ENCODE results near the gene TNFAIP2.
A peak's percentile ranks its signal among the peaks of the same experiment; 100 is the strongest.

Gene TNFAIP2

DNA sequence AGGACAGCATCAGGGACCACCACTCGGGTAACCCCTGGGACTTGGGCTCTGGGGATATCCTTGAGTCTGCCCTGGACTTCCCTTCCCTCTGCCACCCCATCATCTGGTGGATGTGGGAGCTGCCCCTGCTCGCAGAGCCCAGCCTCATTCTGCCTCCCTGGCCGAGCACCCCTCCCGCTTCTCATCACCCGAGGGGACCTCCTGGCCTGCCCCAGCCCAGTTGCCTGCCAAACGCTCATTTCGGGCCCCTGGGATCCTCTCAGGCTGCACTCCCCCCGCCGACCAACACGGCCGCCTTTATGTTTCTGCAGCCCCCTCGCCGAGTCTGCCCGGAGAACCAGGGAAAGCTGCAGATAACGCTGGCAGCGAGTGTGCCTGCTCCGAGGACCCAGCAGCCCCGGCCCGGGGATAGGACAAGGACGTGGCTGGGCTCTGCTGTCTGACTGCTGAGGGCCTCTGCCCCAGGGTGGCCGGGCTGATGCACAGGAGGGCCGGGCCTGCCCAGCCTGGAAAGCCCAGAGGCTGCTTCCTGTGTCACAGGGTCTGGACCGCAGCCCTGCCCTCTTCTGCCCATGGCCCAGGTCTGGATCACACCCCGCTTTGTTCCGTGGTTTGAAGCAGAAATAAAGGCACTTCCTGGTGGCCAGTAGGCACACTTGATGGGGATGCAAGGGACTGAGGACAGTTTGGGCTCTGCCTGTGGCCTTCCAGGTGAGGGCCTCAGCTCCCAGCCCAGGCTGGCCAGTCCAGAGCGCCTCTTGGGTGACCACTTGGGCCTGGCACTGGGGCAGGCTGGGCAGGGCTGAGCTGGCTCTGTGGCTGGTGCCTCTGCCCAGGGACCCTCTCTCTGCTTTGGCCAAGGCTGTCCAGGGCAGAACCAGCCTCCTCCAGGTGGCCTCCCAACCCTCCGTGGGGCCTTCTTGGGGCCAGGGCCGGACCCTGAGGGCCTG, 33.6 kb upstream of the TNFAIP2 start:
- Mint-ChIP-seq H3K27ac (no peak overlapping the region), H3K36me3 (no peaks in the 10 kb centered on the region), H3K4me3 (no peak overlapping the region), H3K4me1 (peaks cover 11% of the 10 kb centered on the region), H3K9me3 (no peaks in the 10 kb centered on the region)
- ATAC-seq (no peak), DNase-seq (ENCODE audit: low spot score in 2 of 2) (no peak)

DNA sequence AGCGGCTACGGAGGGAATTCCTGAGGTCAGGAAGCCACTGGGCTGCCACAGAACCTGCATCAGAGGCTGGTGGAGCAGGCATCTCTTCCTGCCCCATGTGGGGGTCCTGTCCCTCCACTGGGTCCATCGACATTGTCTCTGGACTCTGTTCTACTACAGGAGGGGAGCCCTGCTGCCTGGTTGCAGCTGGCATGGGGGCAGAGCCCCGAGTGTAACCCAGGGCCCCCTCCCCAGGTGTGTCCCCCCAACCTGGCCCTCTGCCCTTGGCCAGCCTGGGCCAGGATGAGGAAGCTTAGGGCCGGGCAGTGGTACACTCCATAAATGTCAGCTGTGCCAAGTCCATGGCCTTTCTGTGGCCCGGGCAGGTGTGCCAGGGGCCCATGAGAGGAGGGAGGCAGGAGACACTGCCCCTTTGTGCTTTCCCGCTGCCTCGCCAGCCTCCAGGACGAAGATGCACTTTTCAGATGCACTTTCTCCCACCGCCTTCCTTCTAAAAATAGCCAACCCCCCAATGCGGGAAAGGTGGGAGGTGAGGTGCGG, 32.7 kb upstream of the TNFAIP2 start:
- ATAC-seq: no peak
- no peak overlapping the region for H3K27ac Mint-ChIP-seq
- no peaks in the 10 kb centered on the region for H3K36me3 Mint-ChIP-seq
- no peaks in the 10 kb centered on the region for H3K9me3 Mint-ChIP-seq
- H3K4me3 Mint-ChIP-seq: peak overlapping the region; percentile 59
- DNase-seq (ENCODE audit: low spot score in 2 of 2): no peak
- H3K4me1 Mint-ChIP-seq: peaks cover 11% of the 10 kb centered on the region

- peaks cover 11% of the 10 kb centered on the region for H3K4me1 Mint-ChIP-seq
- no peaks in the 10 kb centered on the region for H3K9me3 Mint-ChIP-seq
- no peaks in the 10 kb centered on the region for H3K36me3 Mint-ChIP-seq
- peak overlapping the region; percentile 59 for H3K4me3 Mint-ChIP-seq
- peak; percentile 85 for ATAC-seq
- peak; percentile 60 to 82 for DNase-seq (ENCODE audit: low spot score in 2 of 2)
- H3K27ac Mint-ChIP-seq: no peak overlapping the region
Observed at GRCh38 chr14:103091041-103091882, 32.0 kb upstream of the TNFAIP2 start.

- Mint-ChIP-seq H3K36me3 (no peaks in the 10 kb centered on the region), H3K9me3 (no peaks in the 10 kb centered on the region), H3K27ac (no peak overlapping the region), H3K4me1 (peaks cover 11% of the 10 kb centered on the region), H3K4me3 (peak overlapping the region; percentile 59)
- DNase-seq (ENCODE audit: low spot score in 2 of 2): no peak
- ATAC-seq: no peak
Observed at GRCh38 chr14:103091883-103092222, 31.4 kb upstream of the TNFAIP2 start.

DNA sequence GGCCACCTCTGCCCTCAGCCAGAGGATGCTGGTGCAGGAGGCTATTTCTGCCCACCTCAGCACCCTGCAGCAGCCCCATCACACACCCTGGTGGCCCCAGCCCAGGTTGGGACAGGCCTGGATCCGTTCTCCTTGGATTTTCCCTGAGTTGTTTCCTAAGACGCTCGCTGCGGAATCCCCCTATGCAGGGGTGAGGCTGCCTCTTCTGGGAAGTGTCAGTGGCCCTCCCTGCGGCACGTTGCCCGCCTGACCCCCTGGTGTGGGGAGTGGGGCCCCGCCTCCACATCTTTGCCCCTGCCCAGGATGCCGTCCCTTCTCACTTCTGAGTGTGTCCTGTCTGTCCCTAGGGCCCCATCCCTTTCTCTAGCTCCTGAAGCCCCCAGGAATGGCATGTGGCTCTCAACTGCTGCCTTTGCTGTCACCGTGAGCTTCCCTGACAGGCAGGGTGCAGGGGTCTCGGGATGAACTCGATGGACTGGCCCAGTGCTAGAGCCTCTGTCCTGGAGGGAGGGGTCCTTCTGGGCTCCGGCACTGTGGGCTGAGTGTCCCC, 29.3 kb upstream of the TNFAIP2 start:
- Mint-ChIP-seq H3K9me3 (no peaks in the 10 kb centered on the region), H3K27ac (no peak overlapping the region), H3K4me3 (no peak overlapping the region), H3K4me1 (peaks cover 11% of the 10 kb centered on the region), H3K36me3 (no peaks in the 10 kb centered on the region)
- DNase-seq (ENCODE audit: low spot score in 2 of 2) (no peak), ATAC-seq (no peak)

DNA sequence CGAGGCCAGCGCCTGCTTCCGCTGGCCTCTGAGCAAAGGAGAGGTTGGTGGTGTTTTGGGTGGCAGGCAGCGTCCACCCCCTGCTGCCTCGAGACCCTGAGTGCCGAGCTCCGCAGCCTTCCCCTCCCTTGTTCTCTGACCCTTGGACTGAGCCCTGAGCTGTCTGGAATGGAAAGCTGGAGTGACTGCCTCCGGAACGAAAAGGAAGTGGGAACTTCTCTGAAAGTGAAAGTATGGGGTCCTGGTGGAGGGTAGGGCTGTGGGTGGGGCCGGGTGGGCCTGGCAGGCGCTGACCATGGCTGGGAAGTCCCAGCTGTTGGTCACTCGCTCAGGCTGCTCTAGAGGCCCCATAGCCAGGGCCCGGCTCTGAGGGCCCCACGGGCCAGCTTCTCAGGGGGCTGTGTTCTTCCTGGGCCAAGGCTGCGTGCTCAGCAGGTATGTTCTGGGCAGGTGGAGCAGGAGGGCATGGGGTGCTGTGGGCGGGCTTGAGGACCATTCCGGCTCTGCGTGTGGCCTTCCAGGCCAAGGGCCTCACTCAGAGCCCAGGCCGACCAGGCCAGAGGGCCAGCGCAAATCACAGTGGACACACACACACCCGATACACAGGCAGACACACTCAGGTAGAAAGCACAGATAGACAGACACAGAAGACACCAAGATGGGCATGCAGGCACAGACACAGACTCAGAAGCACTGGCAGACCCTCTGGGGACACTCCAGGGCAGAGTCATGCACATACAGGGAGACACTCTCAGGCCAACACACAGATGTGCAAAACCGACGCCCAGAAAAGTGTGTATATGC, 28.7 kb upstream of the TNFAIP2 start, which contains the start of gene EXOC3L4:
Gene EXOC3L4, plus strand, starts transcription at position 320 of the 804 bp plus-strand sequence. CDS start 5,495 bp downstream, outside the sequence.
- no peaks in the 10 kb centered on the region for H3K36me3 Mint-ChIP-seq
- peaks cover 11% of the 10 kb centered on the region for H3K4me1 Mint-ChIP-seq
- no peak within 1 kb of the TSS for H3K4me3 Mint-ChIP-seq
- DNase-seq (ENCODE audit: low spot score in 2 of 2) (no peak), ATAC-seq (no peak)
- no peaks in the 10 kb centered on the region for H3K9me3 Mint-ChIP-seq
- H3K27ac Mint-ChIP-seq: no peak within 1 kb of the TSS

DNA sequence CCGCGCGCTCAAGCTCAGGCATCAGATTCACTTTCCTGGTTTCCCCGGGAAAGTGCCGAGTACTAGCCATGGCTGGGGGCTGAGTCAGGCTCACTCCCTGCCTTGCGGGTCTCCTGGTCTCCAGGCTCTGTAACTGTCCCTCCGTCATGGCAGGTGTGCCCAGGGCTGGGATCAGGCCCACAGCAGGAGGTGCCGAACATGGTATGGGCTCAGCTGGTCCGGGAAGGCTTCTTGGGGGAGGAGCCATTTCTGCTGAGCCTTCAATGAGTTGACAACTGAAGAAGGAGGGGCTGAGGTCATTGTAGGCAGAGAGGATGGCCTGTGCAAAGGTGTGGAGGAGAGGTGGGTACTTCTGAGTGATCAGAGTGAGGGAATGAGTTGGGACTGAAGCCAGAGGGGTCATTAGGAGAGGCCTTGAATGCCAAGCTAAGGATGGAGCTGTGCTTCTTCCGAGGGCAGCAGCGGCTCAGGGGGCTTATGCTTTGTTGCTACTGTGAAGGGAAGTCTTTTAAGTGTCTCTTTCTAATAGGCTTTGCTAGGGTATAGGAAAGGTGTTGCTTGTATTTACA, 28.0 kb upstream of the TNFAIP2 start:
- no peak overlapping the region for H3K4me3 Mint-ChIP-seq
- ATAC-seq (no peak), DNase-seq (ENCODE audit: low spot score in 2 of 2) (no peak)
- no peak overlapping the region for H3K27ac Mint-ChIP-seq
- H3K36me3 Mint-ChIP-seq: no peaks in the 10 kb centered on the region
- H3K4me1 Mint-ChIP-seq: peaks cover 11% of the 10 kb centered on the region
- no peaks in the 10 kb centered on the region for H3K9me3 Mint-ChIP-seq

GRCh38 chr14:103096387-103096786, 26.9 kb upstream of the TNFAIP2 start:
- Mint-ChIP-seq H3K9me3 (no peaks in the 10 kb centered on the region), H3K36me3 (no peaks in the 10 kb centered on the region), H3K27ac (no peak overlapping the region), H3K4me3 (no peak overlapping the region), H3K4me1 (peaks cover 6% of the 10 kb centered on the region)
- ATAC-seq (no peak), DNase-seq (ENCODE audit: low spot score in 2 of 2) (no peak)

GRCh38 chr14:103097244-103097993, 25.8 kb upstream of the TNFAIP2 start:
- Mint-ChIP-seq H3K36me3 (no peaks in the 10 kb centered on the region), H3K4me1 (no peaks in the 10 kb centered on the region), H3K9me3 (no peaks in the 10 kb centered on the region), H3K27ac (no peak overlapping the region), H3K4me3 (no peak overlapping the region)
- no peak for DNase-seq (ENCODE audit: low spot score in 2 of 2)
- no peak for ATAC-seq

DNA sequence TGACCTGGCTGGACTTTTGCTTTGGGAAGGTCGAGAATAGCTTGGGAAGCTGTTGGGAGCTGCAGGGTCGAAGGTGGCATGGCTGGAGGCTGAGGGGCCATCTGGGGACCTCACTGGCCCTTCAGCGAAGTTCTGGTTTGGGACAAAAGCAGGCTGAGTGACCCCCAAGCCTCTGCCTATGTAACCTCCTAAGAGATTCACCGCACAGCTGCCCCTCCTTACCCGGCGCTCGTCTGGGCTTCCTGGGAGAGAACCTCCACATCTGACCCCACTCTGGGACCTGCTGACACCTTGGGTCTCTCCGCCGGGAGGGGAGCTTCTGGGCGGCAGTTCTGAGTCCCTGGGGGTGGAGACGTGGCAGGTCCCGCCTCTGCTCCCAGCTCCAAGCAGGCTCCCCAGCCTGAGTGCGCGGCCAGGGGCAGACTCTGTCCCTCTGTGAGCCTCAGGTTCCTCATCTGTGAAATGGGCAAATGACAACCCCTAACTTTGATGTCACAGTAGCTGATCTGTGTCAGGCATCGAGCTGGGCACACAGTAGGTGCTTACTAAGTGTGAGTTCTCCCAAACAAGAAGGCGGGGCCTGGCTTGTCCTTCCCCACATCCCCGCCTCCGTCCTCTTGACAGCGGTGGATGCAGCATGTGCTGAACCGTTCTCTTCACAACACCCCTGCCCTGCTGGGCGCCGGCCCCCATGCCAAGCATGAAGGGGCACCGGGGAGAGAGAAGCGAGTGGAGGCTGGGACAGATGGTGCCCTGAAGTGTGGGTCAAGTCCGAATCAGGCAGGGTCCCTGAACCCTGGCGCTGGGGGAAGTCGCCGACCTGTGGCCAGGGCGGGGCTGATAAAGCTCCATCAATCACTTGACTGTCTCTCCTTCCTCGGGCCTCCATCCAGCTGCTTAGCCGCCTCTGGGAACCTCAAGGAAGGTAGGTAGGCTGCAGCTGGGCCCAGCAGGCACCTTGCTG, 25.0 kb upstream of the TNFAIP2 start:
- Mint-ChIP-seq H3K4me1 (peaks cover under 1% of the 10 kb centered on the region), H3K27ac (no peak overlapping the region), H3K4me3 (no peak overlapping the region), H3K9me3 (no peaks in the 10 kb centered on the region), H3K36me3 (no peaks in the 10 kb centered on the region)
- ATAC-seq (no peak), DNase-seq (ENCODE audit: low spot score in 2 of 2) (no peak)

DNA sequence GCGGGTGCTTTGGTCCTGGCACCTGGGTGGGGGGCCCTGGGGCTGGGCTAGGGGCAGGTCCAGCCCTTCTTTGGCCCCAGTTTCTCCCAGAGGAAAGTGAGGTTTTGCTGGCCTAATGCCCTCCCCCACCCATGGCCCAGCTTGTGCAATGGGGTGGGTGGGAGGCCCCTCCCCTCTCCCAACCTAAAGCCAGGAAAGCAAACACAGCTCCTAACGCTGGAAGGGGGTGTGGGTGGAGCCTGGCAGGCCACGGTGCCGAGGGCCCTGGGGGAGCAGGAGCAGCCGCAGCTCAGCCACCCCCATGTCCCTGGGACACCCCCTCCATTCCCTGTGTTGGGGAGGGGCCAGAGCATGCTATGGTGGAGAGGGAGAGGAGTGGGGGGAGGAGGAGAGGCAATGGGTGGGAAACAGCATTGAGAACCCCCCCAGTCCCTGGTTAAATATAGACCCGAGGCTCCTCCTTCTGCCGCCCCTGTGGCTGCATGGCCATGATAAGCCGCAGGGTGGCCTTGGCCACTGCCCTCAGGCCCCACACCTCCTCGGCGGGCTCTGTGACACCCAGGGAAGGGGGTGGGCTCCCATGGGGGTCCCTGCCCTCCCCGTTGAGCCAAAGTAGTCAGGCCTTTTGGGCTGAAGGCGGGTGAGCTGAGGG, 24.1 kb upstream of the TNFAIP2 start:
- no peak for ATAC-seq
- Mint-ChIP-seq H3K9me3 (no peaks in the 10 kb centered on the region), H3K36me3 (no peaks in the 10 kb centered on the region), H3K4me1 (peaks cover 5% of the 10 kb centered on the region), H3K27ac (no peak overlapping the region), H3K4me3 (no peak overlapping the region)
- DNase-seq (ENCODE audit: low spot score in 2 of 2): no peak

DNA sequence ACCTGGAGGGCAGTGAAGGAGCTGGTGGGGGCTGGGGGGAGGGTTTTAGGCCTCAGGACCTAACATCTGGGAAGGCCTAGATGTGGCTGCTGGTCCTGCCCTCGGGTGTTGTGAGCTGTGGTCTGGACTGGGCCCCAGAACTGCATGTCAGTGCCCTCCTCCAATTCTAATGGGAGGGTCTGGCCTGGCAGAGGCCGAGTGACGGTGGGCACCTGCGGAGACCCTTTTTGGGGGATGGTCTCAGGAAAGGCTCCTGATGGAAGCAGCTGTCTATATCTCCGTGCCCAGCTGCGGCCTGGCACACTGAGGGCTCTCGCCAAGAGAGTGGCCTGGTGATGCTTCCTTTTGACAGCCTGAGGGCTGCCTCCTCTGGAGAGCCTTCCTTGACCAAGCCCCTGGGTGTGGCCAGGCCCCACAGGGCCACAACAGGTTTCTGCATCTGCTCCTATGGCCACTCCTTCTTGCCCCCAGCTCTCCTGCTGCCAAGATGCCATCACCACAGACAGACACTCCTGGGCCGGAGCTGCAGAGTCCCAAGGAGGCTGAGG, 23.5 kb upstream of the TNFAIP2 start:
- peaks cover 7% of the 10 kb centered on the region for H3K4me1 Mint-ChIP-seq
- H3K27ac Mint-ChIP-seq: no peak overlapping the region
- ATAC-seq (no peak), DNase-seq (ENCODE audit: low spot score in 2 of 2) (no peak)
- H3K36me3 Mint-ChIP-seq: no peaks in the 10 kb centered on the region
- H3K4me3 Mint-ChIP-seq: no peak overlapping the region
- H3K9me3 Mint-ChIP-seq: no peaks in the 10 kb centered on the region

All from stimulated activated effector memory CD8-positive, alpha-beta T cell treated with anti-CD3 and anti-CD28 coated beads, Interleukin-12 subunit alpha, Interleukin-12 subunit beta, amount 100 ng/mL, for 72 hours (primary cell).